GM19351 (cell line): ENCODE measurements around the gene CDC14B.

ENCODE experiments used
- ATAC-seq: cut with Tn5 transposase; IDR thresholded peaks from one replicate; pipeline ENCODE4 v1.9.1; 2021; ENCODE audit warnings: mild to moderate bottlenecking, moderate library complexity; ENCODE audit not compliant: unreplicated experiment

The CDC14B gene

GRCh38 chr9:96453625-96454024, 166.0 kb downstream of the CDC14B start:
- no peak for ATAC-seq

GRCh38 chr9:96450613-96451528, 168.8 kb downstream of the CDC14B start:
- ATAC-seq = no peak
